ENCODE measurements around the gene RNF213. TPM values are rescaled to one million over a fixed set of nuclear protein-coding genes. Genes with fewer than 3 reads are reported as not detected.

Gene RNF213
- total and polyA plus RNA-seq, 4 donors: 67.0 to 198 (median 106) TPM

- 87 to 90% methylated on average over 12 of the region's 12 CpGs for WGBS, 2 donors
- TF ChIP-seq, protein P1, sequence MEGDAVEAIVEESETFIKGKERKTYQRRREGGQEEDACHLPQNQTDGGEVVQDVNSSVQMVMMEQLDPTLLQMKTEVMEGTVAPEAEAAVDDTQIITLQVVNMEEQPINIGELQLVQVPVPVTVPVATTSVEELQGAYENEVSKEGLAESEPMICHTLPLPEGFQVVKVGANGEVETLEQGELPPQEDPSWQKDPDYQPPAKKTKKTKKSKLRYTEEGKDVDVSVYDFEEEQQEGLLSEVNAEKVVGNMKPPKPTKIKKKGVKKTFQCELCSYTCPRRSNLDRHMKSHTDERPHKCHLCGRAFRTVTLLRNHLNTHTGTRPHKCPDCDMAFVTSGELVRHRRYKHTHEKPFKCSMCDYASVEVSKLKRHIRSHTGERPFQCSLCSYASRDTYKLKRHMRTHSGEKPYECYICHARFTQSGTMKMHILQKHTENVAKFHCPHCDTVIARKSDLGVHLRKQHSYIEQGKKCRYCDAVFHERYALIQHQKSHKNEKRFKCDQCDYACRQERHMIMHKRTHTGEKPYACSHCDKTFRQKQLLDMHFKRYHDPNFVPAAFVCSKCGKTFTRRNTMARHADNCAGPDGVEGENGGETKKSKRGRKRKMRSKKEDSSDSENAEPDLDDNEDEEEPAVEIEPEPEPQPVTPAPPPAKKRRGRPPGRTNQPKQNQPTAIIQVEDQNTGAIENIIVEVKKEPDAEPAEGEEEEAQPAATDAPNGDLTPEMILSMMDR (IDR thresholded peaks at IDR 0.05; ENCODE audit: control extremely low read depth, extremely low read depth): no peak
- no peak overlapping the region for H3K4me3 ChIP-seq
- no peaks in the 10 kb centered on the region for H3K9me3 ChIP-seq (ENCODE audit: control insufficient read depth in 4 of 4, insufficient read depth in 3 of 4, low read length in 3 of 4)
- no peak overlapping the region for H3K27ac ChIP-seq (ENCODE audit: low read depth in 1 of 2, low read length in 1 of 2)
- ATAC-seq (ENCODE audit: insufficient read depth, low FRiP score): no peak
- peaks cover 0 to 7% (median 0%) of the 10 kb centered on the region in 3 donors for H3K27me3 ChIP-seq (ENCODE audit: control insufficient read depth in 3 of 3, insufficient read depth in 3 of 3, low read length in 2 of 3)
- no peaks in the 10 kb centered on the region for H3K4me1 ChIP-seq (ENCODE audit: control insufficient read depth in 5 of 5, insufficient read depth in 5 of 5, low read length in 5 of 5)
- no peaks in the 10 kb centered on the region for H3K36me3 ChIP-seq (ENCODE audit: control insufficient read depth in 4 of 4, insufficient read depth in 4 of 4, low read length in 4 of 4)
- DNase-seq: no peak
- no peak overlapping the region for H3K9ac ChIP-seq (ENCODE audit: insufficient read depth in 1 of 2, low read length in 2 of 2)
Observed at GRCh38 chr17:80442323-80442659, 181.6 kb downstream of the RNF213 start.

GRCh38 chr17:80442764-80443163, 182.1 kb downstream of the RNF213 start:
- WGBS, 2 donors: 96 to 97% methylated on average over 3 to 4 of the region's 4 CpGs
- TF ChIP-seq, protein P1 (IDR thresholded peaks at IDR 0.05; ENCODE audit: control extremely low read depth, extremely low read depth): no peak

GRCh38 chr17:80443498-80443897, 182.8 kb downstream of the RNF213 start:
- DNase-seq: no peak
- TF ChIP-seq, protein P1 (IDR thresholded peaks at IDR 0.05; ENCODE audit: control extremely low read depth, extremely low read depth): no peak

More at GRCh38 chr17:80442764-80443163, 182.1 kb downstream of the RNF213 start:
- H3K4me1 ChIP-seq (ENCODE audit: control insufficient read depth in 5 of 5, insufficient read depth in 5 of 5, low read length in 5 of 5): no peaks in the 10 kb centered on the region
- no peak overlapping the region for H3K27ac ChIP-seq (ENCODE audit: low read depth in 1 of 2, low read length in 1 of 2)
- DNase-seq: no peak
- no peaks in the 10 kb centered on the region for H3K9me3 ChIP-seq (ENCODE audit: control insufficient read depth in 4 of 4, insufficient read depth in 3 of 4, low read length in 3 of 4)
- H3K4me3 ChIP-seq: no peak overlapping the region
- H3K9ac ChIP-seq (ENCODE audit: insufficient read depth in 1 of 2, low read length in 2 of 2): no peak overlapping the region
- H3K36me3 ChIP-seq (ENCODE audit: control insufficient read depth in 4 of 4, insufficient read depth in 4 of 4, low read length in 4 of 4): no peaks in the 10 kb centered on the region
- H3K27me3 ChIP-seq (ENCODE audit: control insufficient read depth in 3 of 3, insufficient read depth in 3 of 3, low read length in 2 of 3): peaks cover 0 to 7% (median 0%) of the 10 kb centered on the region in 3 donors
- no peak for ATAC-seq (ENCODE audit: insufficient read depth, low FRiP score)

More at GRCh38 chr17:80443498-80443897, 182.8 kb downstream of the RNF213 start:
- 52 to 59% methylated on average over 9 to 12 of the region's 12 CpGs for WGBS, 2 donors
- Histone ChIP-seq H3K27me3 (ENCODE audit: control insufficient read depth in 3 of 3, insufficient read depth in 3 of 3, low read length in 2 of 3) (peaks cover 0 to 7% (median 0%) of the 10 kb centered on the region in 3 donors), H3K4me3 (no peak overlapping the region), H3K27ac (ENCODE audit: low read depth in 1 of 2, low read length in 1 of 2) (no peak overlapping the region), H3K9me3 (ENCODE audit: control insufficient read depth in 4 of 4, insufficient read depth in 3 of 4, low read length in 3 of 4) (no peaks in the 10 kb centered on the region), H3K4me1 (ENCODE audit: control insufficient read depth in 5 of 5, insufficient read depth in 5 of 5, low read length in 5 of 5) (no peaks in the 10 kb centered on the region), H3K9ac (ENCODE audit: insufficient read depth in 1 of 2, low read length in 2 of 2) (no peak overlapping the region), H3K36me3 (ENCODE audit: control insufficient read depth in 4 of 4, insufficient read depth in 4 of 4, low read length in 4 of 4) (no peaks in the 10 kb centered on the region)
- no peak for ATAC-seq (ENCODE audit: insufficient read depth, low FRiP score)

All from lung (tissue), 12 donors.